ENCODE results near the gene FUT3.
A peak's percentile ranks its signal among the peaks of the same experiment; 100 is the strongest.

GRCh38 chr19:5806133-5806489, 45.1 kb downstream of the FUT3 start:
- TF ChIP-seq CTCF (IDR thresholded peaks at IDR 0.05; ENCODE audit: poor library complexity, severe bottlenecking) (peak; percentile 19), EZH2 (IDR thresholded peaks at IDR 0.05; ENCODE audit: borderline replicate concordance, insufficient read depth, low read length, poor library complexity, severe bottlenecking) (no peak), SMC3 (conservative IDR thresholded peaks at IDR 0.05; ENCODE audit: poor library complexity) (peak; percentile 14), POLR2AphosphoS5 (IDR thresholded peaks at IDR 0.05) (no peak), TAF1 (IDR thresholded peaks at IDR 0.05; ENCODE audit: low read depth) (no peak), RAD21 (conservative IDR thresholded peaks at IDR 0.05) (no peak), EP300 (conservative IDR thresholded peaks at IDR 0.05; ENCODE audit: poor library complexity, severe bottlenecking) (no peak), REST (IDR thresholded peaks at IDR 0.05; ENCODE audit: borderline replicate concordance) (no peak), MXI1 (conservative IDR thresholded peaks at IDR 0.05; ENCODE audit: poor library complexity, severe bottlenecking) (no peak)

All from neural cell (in vitro differentiated cells).